Fibroblast of skin of abdomen (primary cell): ENCODE measurements around the gene DEFB131A. TPM values are rescaled to one million over a fixed set of nuclear protein-coding genes. Genes with fewer than 3 reads are reported as not detected.
"Not testable (repeated sequence)": the region's sequence is repeated elsewhere in the genome, so short reads cannot be mapped to it uniquely, and the experiment has no call there.

Experiments
- DNase-seq: peaks from one replicate; pipeline ENCODE4 v3.0.0-alpha.2; 2013
- polyA plus RNA-seq, 2 experiments: library from polyadenylated mRNA; unstranded; fragments of 120-200 nt; gene quantifications; one replicate each; pipeline ENCODE4 v1.2.1, GENCODE V29; 2013; ENCODE audit not compliant: insufficient read length in 2 of 2

The DEFB131A gene
- not detected for polyA plus RNA-seq (2013, experiment 1 of 2; ENCODE audit: insufficient read length)
- polyA plus RNA-seq (2013, experiment 2 of 2; ENCODE audit: insufficient read length), result not detected

- not testable (repeated sequence) for DNase-seq
Observed at GRCh38 chr4:9444114-9444513, at the start of gene DEFB131A. TSS of gene DEFB131A (plus strand) at chr4:9444414. CDS start at chr4:9444534, 120 bp downstream.

- not testable (repeated sequence) for DNase-seq
Observed at GRCh38 chr4:9405774-9406173, 38.4 kb upstream of the DEFB131A start.

- not testable (repeated sequence) for DNase-seq
Observed at GRCh38 chr4:9406491-9406890, 37.7 kb upstream of the DEFB131A start.

- no peak for DNase-seq
Observed at GRCh38 chr4:9409793-9410192, 34.4 kb upstream of the DEFB131A start.

GRCh38 chr4:9421884-9422455, 22.2 kb upstream of the DEFB131A start:
- not testable (repeated sequence) for DNase-seq

GRCh38 chr4:9425916-9426315, 18.3 kb upstream of the DEFB131A start:
- not testable (repeated sequence) for DNase-seq

GRCh38 chr4:9430061-9430460, 14.2 kb upstream of the DEFB131A start:
- DNase-seq, result not testable (repeated sequence)

GRCh38 chr4:9433320-9433719, 10.9 kb upstream of the DEFB131A start:
- DNase-seq, result not testable (repeated sequence)

GRCh38 chr4:9436728-9437127, 7.5 kb upstream of the DEFB131A start:
- not testable (repeated sequence) for DNase-seq

- not testable (repeated sequence) for DNase-seq
Observed at GRCh38 chr4:9442355-9442754, 1.9 kb upstream of the DEFB131A start.

- not testable (repeated sequence) for DNase-seq
Observed at GRCh38 chr4:9444681-9445080, 467 bp downstream of the DEFB131A start.

GRCh38 chr4:9452251-9452650, 8.0 kb downstream of the DEFB131A start:
- not testable (repeated sequence) for DNase-seq

- not testable (repeated sequence) for DNase-seq
Observed at GRCh38 chr4:9454284-9454683, 10.1 kb downstream of the DEFB131A start.

- not testable (repeated sequence) for DNase-seq
Observed at GRCh38 chr4:9455046-9455445, 10.8 kb downstream of the DEFB131A start.

GRCh38 chr4:9479466-9479865, 35.3 kb downstream of the DEFB131A start:
- DNase-seq, result not testable (repeated sequence)

- DNase-seq, result not testable (repeated sequence)
Observed at GRCh38 chr4:9480066-9480465, 35.9 kb downstream of the DEFB131A start.

GRCh38 chr4:9482871-9483270, 38.7 kb downstream of the DEFB131A start:
- not testable (repeated sequence) for DNase-seq

- DNase-seq, result not testable (repeated sequence)
Observed at GRCh38 chr4:9483682-9484081, 39.5 kb downstream of the DEFB131A start.

GRCh38 chr4:9486880-9487279, 42.7 kb downstream of the DEFB131A start:
- not testable (repeated sequence) for DNase-seq

GRCh38 chr4:9488796-9489195, 44.6 kb downstream of the DEFB131A start:
- not testable (repeated sequence) for DNase-seq

GRCh38 chr4:9490496-9490895, 46.3 kb downstream of the DEFB131A start:
- DNase-seq, result not testable (repeated sequence)

GRCh38 chr4:9490986-9491385, 46.8 kb downstream of the DEFB131A start:
- not testable (repeated sequence) for DNase-seq

- not testable (repeated sequence) for DNase-seq
Observed at GRCh38 chr4:9493589-9493988, 49.4 kb downstream of the DEFB131A start.

- not testable (repeated sequence) for DNase-seq
Observed at GRCh38 chr4:9494256-9495035, 50.2 kb downstream of the DEFB131A start.
